OCI-LY7 (cell line): ENCODE measurements around the gene HECW1.

Source experiments
- CTCF ChIP-seq: fragments of 200-600 bp; sonication (generic); conservative IDR thresholded peaks from 2 replicates; pipeline ENCODE4 v1.5.1; 2014; ENCODE audit warnings: mild to moderate bottlenecking, antibody characterized with exemption, low read length, moderate library complexity, mixed read lengths
- EZH2phosphoT487 ChIP-seq: fragments of 200-600 bp; sonication (generic); IDR thresholded peaks from 2 replicates; pipeline ENCODE4 v1.6.1; 2018; ENCODE audit warnings: low read depth, borderline replicate concordance, mild to moderate bottlenecking, mixed run types, antibody characterized with exemption, low read length, moderate library complexity, mixed read lengths

- TF ChIP-seq CTCF (no peak), EZH2phosphoT487 (no peak)
Measured at GRCh38 chr7:43077285-43077684, 35.2 kb upstream of the HECW1 start.
